ENCODE measurements around the gene LMNA.

LMNA gene

DNA sequence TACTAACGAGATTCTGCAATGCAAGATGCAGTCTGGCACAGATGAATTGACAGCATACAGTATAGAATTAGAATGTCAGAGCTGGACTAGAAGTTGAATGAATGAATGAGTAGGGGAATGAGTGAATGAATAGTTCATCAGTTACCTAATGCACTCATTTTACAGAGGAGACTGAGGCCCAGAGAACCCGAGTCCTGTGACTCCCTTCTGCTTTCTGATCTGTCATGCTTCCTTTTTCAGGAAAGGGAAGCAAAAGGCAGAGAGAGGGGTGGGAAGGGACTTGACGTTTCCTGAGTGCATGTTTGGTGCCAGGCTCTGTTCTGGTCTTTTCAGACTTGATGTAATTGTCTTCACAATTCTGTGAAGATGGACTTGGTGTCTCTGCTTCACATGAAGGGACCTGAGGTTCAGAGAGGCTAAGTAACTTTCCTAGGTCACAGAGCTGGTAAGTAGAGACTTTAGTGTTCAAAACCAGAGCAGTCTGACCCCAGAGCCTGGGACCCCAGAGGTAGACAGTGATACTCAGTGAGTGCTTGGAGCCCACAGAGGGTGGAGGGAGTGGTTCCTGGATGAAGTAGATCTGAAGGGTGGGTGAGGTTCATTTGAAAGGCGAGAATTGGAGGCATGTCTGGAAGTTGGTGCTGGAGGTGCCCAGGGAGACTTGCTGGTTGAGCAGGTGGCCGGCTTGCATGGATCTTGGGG is 24.2 kb upstream of the LMNA start:
- DNase-seq (ENCODE audit: insufficient read length, low spot score), result no peak
- no peak for FAIRE-seq
- TF ChIP-seq POLR2A (IDR thresholded peaks at IDR 0.05; ENCODE audit: low read depth, low read length), result no peak

DNA sequence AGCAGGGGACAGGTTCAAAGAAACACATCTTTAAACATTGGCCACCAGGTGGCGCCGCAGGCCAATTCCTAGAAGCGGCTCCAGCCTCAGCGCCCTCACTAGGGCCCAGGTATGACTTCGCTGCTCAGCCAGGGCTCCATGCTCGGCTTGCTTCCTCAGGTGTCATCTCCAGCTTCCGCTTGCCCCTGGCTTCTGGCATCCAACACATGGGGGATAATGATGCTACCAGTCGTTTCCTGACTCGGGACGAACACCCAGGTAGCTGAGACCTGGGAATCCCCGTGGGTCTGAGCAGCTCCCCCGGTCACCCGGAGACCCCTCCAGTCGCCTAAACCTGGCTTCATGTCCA is 23.7 kb upstream of the LMNA start:
- peak; percentile 81 for DNase-seq (ENCODE audit: insufficient read length, low spot score)
- FAIRE-seq, result no peak
- peak; percentile 27; the same call in 1 of the 2 replicates for TF ChIP-seq POLR2A (IDR thresholded peaks at IDR 0.05; ENCODE audit: low read depth, low read length)

DNA sequence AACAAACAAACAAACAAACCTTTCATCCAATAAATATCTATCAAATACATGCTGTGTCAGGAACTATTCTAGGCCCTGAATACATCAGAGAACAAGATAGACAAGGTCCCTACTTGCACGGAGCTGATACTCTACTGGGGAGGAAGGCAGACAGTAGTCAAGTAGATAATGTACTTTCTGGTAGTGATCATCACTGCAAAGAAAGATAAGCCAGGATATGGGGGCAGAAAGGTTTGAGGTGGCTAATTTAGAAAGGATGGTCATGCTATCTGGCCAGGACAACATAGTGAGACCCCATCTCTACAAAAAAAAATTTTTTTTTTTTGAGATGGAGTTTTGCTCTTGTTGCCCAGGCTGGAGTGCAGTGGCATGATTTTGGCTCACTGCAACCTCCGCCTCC is 22.9 kb upstream of the LMNA start:
- no peak for FAIRE-seq
- TF ChIP-seq POLR2A (IDR thresholded peaks at IDR 0.05; ENCODE audit: low read depth, low read length), result no peak
- no peak for DNase-seq (ENCODE audit: insufficient read length, low spot score)

- FAIRE-seq (no peak), DNase-seq (ENCODE audit: insufficient read length, low spot score) (no peak)
- TF ChIP-seq POLR2A (IDR thresholded peaks at IDR 0.05; ENCODE audit: low read depth, low read length), result no peak
Observed at GRCh38 chr1:156095906-156096508, 18.5 kb upstream of the LMNA start.

GRCh38 chr1:156096640-156097391 is 17.7 kb upstream of the LMNA start:
- DNase-seq (ENCODE audit: insufficient read length, low spot score) (peak; percentile 91), FAIRE-seq (no peak)
- 0 out of 2 replicates have a peak, but pooled peaks have one; percentile 30 for TF ChIP-seq POLR2A (IDR thresholded peaks at IDR 0.05; ENCODE audit: low read depth, low read length)

GRCh38 chr1:156097499-156098178 is 16.9 kb upstream of the LMNA start:
- no peak for FAIRE-seq
- TF ChIP-seq POLR2A (IDR thresholded peaks at IDR 0.05; ENCODE audit: low read depth, low read length), result no peak

DNA sequence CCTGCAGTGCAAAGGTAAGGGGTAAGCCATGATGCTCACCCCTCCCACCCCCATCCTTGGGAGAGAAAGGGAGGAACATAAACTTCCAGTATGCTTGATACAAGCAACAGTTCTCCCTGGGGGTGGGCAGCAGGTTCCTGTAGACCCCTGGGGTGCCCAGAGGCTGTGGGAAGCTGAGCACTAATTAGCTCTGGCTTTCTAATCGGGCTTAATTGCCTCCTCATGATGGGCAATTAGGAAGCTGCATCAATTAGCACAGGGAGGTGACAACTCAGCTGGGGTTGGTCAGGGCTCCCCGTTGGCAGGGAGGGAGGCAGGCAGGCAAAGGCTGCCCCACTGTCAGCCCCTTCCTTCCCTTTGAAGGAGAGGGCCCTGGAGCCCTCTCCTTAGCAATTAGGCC is 15.7 kb upstream of the LMNA start:
- TF ChIP-seq POLR2A (IDR thresholded peaks at IDR 0.05; ENCODE audit: low read depth, low read length), result no peak
- FAIRE-seq, result no peak
- DNase-seq (ENCODE audit: insufficient read length, low spot score), result no peak

More at GRCh38 chr1:156097499-156098178, 16.9 kb upstream of the LMNA start:
- no peak for DNase-seq (ENCODE audit: insufficient read length, low spot score)

DNA sequence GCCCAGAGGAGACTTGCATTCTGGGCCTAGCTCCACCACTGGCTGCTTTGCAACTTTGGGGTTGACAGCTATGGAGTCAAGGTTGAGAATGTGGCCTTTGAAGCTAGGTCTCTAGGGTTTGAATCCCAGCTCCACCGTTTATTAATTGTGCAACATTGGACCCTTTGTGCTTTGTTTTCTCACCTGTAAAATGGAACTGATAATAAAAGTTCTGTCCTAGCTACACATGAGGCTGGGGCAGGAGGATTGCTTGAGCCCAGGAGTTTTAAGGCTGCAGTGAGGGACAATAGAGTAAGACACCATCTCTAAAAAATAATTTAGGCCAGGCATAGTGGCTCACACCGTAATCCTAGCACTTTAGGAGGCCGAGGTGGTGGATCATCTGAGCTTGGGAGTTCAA is 15.2 kb upstream of the LMNA start:
- no peak for FAIRE-seq
- no peak for DNase-seq (ENCODE audit: insufficient read length, low spot score)
- TF ChIP-seq POLR2A (IDR thresholded peaks at IDR 0.05; ENCODE audit: low read depth, low read length), result no peak

DNA sequence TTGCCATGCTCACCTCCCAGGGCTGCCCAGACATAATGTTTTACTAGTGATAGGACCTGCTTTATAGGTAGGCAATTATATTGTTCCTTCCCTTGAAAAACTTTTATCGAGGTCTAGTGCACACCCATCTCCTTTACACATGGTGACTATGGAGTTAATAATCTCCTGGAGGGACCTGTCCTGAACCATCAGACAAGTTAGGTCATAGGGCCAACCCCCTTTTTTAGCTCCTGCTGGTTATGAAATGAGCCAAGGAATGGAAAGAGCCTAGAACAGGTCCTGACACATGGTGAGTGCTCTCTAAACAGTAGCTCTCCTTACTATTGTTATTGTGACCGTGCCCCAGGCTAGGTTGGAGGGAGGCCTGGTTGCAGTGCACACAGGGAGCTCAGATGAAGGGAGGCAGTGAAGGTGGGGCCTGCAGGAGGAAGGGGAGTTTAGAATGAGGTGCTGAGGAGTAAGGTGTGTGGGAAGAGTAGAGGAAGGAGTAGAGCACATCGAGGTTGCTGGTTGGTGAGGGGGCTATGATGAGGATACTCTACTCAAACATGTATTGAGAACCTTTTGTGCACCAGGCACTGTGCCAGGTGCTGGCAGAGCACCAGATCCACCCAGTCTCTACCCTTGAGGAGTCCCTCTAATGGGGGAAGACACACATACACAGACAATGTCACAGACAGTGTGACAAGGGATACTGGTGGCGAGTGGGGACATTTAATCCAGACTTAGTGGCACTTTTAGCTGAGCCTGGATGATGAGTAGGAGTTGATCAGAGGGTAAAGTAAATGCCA is 14.1 kb upstream of the LMNA start:
- DNase-seq (ENCODE audit: insufficient read length, low spot score) (no peak), FAIRE-seq (no peak)
- TF ChIP-seq POLR2A (IDR thresholded peaks at IDR 0.05; ENCODE audit: low read depth, low read length), result no peak

GRCh38 chr1:156101880-156102279 is 12.6 kb upstream of the LMNA start:
- no peak for DNase-seq (ENCODE audit: insufficient read length, low spot score)
- no peak for FAIRE-seq
- no peak for TF ChIP-seq POLR2A (IDR thresholded peaks at IDR 0.05; ENCODE audit: low read depth, low read length)

DNA sequence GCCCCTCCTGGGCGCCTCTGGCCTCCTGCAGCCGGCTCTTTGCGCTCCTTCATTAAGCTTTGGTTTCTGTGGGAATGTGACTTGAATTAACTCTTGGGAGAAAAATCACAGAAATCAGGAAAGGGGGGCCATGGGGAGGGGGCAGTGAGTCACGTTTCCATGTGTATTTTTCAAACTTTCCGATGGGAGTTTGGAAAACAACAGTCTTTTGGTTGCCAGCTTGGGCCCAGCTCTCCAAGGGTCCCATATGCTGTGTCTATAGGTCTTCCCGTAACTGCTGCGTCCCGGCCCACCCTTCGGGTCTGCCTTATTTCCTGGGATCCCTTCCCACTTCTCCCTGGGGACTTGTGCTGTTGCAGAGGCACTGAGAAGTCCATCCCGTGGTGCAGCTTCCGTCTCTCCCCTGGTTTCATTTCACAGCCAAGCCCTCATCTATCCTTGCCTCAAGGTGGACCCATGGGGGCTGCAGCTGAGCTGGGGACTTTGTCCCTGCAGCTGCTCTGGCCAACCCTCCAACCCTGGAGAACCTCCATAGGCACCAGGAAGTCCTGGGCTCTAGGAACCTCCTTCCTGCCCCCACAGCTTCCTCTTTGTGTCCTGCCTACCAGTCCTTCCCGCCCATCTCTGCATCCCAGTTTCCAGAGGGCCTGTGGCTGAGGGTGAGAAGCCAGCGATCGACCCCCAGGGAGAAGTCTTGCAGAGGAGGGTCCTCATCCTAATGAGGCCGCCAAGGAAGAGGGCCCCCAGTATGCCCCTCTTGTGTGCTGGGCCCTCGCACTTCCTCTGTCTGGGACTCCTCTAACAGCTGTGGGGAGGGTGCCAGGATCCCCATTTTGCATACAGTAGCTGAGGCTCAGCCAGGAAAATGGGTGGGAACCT is 11.6 kb upstream of the LMNA start:
- FAIRE-seq, result no peak
- 0 out of 2 replicates have a peak, but pooled peaks have one; percentile 13 for TF ChIP-seq POLR2A (IDR thresholded peaks at IDR 0.05; ENCODE audit: low read depth, low read length)
- DNase-seq (ENCODE audit: insufficient read length, low spot score), result no peak

DNA sequence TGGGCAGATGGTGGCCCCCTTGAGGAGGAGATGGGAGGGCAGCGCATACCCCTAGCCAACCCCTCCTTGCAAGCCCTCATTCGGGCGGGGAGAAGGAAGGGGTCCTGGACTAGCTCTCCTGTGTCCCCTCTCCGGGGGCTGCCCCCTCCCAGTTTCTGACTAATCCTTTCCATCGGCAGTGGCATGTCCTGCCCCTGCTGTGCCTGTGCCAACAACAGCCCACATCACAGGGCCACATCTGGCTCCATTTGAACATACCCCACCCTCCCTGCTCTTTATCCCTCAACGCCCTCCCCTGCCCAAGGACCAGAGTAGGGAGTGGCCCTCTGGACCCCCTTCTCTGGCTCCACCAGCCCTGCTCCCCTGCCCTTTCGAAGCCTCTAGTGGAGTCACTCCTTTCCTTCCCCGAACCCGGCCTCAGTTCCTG is 11.0 kb upstream of the LMNA start:
- FAIRE-seq (no peak), DNase-seq (ENCODE audit: insufficient read length, low spot score) (peak; percentile 78)

More for the DNA sequence above, 11.0 kb upstream of the LMNA start:
- TF ChIP-seq POLR2A (IDR thresholded peaks at IDR 0.05; ENCODE audit: low read depth, low read length), result no peak

Data from H54 (cell line).